GM18870 (cell line): ENCODE results near the gene PAPOLA.
"Not testable (repeated sequence)": the region's sequence is repeated elsewhere in the genome, so short reads cannot be mapped to it uniquely, and the experiment has no call there.

Source experiments
- ATAC-seq: cut with Tn5 transposase; IDR thresholded peaks from one replicate; pipeline ENCODE4 v1.9.1; 2021; ENCODE audit warnings: moderate library complexity; ENCODE audit not compliant: unreplicated experiment

Gene PAPOLA

DNA sequence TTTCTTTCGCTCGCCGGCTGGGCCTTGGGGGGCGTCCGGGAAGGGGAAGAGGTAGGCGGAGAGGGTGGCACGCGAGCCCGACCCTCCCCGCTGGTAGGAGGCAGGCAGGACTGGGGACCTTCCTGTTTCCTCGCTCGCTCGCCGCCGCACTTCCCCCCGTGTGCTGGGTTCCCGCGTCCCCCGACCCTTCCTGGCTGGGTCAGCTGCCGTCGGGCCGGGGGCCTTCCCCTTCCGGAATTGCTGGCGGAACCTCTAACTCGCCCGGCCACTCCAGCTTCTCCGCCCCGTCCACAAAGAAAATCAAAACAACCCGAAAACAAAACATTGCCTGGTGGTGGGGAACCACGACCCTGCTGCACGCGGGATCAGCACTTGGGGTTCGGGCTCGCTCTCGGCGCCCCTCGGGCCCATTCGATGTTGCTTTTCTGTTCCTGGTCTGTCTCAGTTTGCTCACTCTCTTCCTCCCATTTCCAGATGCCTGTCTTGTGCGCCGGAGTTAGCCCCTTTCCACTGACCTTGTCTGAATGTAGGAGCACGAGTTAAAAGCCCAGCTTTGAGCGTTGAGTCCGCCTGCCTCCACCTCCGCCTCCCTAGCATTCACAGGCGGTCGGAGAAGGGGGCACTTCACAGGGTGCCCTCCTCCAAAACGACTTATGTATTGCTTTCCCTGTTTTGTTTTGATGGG lies 581 bp downstream of the PAPOLA start:
- ATAC-seq = peak; percentile 6

DNA sequence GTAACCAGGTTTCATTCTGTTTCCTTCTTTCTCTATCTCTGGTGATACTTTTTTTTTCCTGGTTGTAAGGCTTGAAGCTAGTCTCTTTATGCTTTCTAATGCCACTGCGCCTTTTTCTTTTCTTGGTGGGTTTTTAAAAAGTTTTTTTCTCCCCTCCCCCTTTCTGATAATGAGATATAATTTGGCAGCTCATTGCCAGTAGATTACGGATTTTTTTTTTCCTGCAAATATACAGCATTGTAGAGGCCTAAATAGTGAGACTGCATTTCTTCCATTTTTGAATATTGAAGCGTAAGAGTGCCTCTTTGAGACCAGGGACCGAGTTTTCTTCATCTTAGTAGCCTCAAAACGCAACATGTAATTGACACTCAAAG lies 1.1 kb downstream of the PAPOLA start:
- no peak for ATAC-seq

DNA sequence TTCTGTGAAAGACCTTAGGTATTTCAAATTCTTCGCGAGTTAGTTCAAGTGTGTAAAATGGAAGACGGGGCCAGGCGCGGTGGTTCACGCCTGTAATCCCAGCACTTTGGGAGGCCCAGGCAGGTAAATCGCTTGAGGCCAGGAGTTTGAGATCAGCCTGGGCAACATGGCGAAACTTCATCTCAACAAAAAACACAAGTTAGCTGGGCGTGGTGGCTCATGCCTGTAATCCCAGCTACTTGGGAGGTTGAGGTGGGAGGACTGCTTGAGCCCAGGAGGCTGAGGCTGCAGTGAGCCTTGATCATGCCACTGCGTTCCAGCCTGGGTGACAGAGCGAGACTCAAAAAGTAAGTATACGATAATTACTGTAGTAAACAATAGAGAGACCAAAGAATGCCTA lies 2.2 kb downstream of the PAPOLA start:
- not testable (repeated sequence) for ATAC-seq

DNA sequence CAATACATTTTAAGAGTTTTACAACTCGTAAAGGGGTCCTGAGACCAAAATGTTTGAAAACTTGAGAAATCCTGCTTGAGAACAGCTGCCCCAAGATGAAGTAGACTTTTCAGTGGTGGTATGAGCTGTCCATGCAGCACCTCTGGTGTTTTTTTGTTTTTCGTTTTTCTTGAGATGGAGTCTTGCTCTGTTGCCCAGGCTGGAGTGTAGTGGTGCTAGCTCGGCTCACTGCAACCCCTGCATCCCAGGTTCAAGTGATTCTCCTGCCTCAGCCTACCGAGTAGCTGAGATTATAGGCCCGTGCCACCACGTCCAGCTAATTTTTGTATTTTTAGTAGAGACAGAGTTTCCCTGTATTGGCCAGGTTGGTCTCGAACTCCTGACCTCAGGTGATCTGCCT lies 5.5 kb downstream of the PAPOLA start:
- no peak for ATAC-seq

DNA sequence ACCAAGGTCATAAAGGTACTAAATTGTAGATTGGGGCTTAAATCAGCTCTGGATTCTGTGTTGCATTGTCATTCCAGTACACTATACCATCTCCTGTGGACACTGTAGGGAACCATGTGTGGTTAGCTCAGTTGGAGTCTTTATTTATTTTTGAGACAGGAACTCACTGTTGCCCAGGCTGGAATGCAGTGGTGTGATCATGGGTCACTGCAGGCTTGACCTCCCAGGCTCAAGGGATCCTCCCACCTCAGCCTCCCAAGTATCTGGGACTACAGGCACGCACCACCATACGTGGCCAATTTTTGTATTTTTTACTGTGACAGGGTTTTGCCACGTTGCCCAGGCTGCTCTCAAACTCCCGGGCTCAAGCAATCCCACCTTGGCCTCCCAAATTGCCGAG lies 6.7 kb downstream of the PAPOLA start:
- ATAC-seq = no peak

DNA sequence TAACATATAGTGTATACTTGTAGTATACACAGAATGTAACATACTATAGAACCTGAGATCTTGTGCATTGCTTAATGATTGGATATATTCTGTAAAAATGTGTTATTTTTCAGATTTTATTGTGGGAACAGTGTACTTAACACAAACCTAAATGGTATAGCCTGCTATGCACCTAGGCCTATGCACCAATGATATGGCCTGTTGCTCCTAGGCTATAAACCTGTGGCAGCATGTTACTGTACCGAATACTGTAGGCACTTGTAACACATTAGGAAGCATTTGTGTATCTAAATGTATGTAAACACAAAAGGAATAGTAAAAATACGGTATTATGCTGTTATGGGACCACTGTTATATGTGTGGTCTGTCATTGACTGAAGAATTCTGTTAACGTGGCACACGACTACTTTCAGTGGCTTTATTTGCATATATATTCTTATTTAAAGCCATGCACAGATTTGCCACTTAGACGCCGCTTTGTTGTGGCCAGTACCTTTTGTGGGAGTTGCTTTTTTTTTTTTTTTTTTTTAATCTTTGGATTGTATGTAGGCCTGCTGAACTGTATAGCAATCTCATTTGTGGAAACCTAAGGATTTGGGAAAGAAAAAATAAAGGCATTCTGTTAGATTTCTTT lies 7.4 kb downstream of the PAPOLA start:
- ATAC-seq = no peak

DNA sequence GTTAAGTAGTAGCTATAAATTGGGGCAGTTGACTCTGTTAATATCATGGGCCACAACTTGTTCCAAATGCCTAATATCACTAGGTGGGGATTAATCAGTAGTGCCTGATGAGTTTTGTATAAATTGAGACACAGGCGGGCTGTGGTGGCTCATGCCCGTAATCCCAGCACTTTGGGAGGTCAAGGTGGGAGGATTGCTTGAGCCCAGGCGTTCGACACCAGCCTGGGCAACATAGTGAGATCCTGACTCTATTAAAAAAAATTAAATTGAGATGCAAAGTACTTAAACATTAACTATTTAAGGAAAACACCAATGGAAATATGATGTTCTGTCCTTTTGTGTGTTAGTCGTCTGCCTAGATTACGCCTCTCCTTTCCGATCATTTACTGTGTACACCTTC lies 9.0 kb downstream of the PAPOLA start:
- ATAC-seq = no peak

DNA sequence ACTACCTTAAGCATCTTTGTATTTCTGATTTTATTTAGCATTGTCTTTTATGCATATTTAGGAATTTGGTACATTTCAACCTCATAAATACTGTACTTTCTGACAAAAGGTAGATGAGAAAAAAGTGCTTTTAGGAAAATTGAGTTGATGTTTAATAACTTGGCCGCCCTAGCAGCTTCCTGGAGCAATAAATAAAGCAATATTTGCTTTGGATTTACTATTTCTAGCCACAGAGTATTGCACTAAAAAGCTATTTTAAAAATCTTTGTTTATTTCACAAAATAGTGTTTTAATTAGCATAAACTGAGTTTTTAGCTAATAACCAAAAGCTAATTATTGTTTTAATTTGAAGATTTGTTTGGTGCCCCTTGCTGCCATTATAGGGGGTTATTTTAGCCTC lies 9.5 kb downstream of the PAPOLA start:
- ATAC-seq = no peak

DNA sequence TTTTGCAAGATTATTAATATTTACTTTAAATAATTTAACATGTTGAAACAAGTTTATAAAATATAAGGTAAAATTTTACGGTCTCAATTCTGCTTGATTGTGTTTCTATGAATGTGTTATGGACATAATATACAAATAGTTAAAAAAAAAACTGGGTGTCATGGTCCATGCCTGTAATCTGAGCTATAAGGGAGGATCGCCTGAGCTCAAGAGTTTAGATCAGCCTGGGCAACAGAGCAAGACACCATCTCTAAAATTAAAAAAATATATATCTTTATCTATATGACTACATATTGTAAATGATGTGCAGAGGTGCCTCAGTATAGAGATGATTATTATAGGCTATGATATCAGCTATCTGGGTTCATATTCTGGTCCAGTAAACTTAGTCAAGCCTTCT lies 9.9 kb downstream of the PAPOLA start:
- ATAC-seq = no peak

DNA sequence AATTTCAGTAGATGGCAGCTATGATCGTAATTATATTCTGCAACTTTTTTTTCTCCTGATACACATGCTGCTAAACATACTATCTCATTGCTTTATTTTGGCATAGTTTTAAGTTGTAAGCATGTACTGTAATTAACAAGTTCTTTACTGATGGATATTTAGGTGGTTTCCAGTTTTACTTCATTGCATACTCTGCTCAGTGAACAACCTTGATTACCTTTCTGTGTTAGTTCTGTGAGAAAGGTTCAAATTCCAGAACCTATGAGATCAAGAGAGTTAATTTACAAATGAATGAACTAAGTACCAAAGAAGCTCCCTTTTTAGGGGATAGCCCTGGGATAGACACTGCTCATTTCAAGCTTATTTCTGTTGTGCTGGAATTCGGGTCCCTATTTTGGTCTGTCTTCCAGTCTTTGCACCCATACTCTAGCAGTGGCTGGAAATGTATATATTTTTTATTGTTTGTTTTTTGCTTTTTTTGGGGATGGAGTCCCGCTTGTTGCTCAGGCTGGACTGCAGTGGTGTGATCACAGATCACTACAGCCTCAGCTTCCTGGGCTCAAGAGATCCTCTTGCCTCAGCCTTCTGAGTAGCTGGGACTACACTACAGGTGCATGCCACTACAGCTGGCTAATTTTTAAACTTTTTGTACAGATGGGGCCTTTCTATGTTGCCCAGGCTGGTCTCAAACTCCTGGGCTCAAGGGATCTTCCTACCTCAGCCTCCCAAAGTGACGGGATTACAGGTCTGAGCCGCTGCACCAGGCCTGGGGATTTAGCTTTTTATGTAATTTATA lies 10.6 kb downstream of the PAPOLA start:
- ATAC-seq = no peak

DNA sequence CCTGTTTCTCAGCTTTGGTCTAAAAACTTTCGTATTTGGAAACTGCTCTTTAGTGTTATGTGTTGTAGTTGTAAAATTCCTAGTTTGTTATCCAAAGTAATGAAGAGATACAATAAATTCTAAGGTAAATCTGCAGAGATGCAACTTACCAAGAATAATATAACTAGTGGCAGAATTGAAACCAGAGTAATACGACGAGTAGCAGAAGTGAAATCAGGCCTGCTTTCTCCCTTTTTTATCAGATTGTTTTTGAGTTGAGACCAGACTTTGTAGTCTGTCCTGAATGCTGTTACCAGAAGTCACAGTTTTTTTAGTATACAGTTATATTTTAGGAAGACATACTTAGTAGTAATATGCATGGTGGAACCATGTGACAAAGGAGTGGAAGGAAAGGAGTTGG lies 12.5 kb downstream of the PAPOLA start:
- peak; percentile 52 for ATAC-seq

DNA sequence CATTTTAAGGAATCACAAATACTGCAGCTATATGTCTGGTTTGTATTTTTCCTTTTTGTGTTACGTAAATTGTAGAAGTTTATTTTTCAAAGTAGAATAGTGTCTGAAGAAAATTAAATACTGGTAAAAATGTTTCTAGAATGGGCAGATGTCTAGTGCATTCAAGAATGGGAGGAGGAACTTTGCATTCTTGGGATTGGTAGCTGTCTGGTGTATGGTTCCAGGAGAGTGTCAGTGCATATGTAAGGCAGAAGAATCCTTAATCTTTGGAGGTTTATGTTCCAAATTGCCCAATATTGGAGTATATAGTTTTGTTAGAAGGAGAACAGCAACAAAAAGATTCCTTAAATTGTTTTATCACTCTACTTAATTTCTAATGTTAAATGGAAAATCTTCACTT lies 13.5 kb downstream of the PAPOLA start:
- no peak for ATAC-seq

DNA sequence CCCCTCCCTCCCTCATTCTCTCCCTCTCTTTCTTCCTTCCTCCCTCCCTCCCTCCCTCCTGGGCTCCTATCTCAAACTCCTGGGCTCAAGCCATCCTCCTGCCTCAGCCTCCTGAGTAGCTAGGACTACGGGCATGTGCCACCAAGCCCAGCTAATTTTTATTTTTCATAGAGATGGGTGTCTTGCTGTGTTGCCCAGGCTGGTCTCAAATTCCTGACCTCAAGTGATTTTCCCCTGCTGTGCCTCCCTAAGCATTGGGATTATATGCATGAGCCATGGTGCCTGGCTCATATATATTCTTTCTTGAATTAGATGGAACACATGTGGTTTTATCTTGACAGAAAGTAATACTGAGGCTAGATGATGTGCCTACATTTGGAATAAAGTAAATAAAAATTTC lies 14.2 kb downstream of the PAPOLA start:
- no peak for ATAC-seq

DNA sequence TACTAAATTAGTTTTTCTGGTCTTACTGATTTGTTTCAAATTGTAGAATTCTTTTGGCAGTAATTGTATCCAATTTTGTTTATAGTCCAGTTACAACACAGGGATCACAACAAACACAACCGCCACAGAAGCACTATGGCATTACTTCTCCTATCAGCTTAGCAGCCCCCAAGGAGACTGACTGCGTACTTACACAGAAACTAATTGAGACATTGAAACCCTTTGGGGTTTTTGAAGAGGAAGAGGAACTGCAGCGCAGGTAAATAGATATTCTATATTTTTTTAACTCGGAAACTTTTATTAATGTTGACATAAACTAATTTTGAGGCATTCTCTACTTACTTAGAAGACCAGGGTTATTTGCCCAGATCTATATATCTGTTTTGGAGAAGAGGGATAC lies 17.8 kb downstream of the PAPOLA start:
- no peak for ATAC-seq

DNA sequence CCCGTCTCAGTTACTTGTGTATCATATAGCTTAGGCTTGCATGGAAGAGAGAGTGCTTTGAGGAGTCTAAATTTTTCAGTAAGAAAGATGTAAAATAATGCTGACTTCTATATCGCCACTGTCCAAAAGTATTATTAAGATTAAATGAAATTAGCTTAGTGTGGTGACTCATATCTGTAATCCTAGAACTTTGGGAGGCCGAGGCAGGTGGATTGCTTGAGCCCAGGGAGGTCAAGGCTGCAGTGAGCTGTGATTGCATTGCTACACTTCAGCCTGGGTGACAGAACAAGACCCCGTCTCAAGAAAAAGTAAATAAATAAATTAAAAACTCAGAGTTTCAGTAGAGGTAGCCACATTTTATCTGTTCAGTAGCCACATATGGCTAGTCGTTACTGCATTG lies 23.3 kb downstream of the PAPOLA start:
- no peak for ATAC-seq

DNA sequence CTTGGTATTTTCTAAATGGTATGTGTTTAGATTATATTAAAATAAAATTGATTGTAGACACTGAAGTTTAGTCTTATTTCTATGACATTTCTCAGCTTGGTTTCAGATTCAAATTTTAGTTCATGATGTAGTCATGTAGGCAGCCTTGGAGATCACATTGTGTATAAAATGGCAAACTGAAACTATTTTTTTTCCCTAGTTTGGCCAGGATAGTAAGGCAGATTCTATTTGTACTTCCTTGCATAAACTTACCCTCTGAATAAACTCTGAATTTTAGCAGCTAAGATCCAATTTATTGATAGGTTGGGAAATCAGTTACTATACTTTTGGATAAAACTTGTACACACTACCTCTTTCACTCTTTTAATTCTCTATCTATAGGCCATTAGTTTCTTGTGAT lies 30.4 kb downstream of the PAPOLA start:
- no peak for ATAC-seq

DNA sequence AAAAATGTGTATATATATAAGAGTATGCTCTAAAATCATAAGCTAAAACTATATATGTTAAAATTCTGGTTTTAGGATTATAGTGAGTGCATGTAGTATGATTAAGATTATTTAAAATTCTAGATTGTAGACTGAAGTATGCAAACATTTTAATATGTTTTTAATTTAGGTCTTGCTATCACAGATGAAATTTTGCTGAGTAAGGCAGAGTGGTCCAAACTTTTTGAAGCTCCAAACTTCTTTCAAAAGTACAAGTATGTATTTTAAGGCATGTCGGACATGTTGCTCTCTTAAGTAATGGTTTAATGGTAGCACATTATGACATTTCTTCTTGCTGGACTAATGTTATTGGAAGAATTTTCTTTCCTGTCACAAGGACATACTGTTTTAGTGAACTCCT lies 34.6 kb downstream of the PAPOLA start:
- no peak for ATAC-seq

DNA sequence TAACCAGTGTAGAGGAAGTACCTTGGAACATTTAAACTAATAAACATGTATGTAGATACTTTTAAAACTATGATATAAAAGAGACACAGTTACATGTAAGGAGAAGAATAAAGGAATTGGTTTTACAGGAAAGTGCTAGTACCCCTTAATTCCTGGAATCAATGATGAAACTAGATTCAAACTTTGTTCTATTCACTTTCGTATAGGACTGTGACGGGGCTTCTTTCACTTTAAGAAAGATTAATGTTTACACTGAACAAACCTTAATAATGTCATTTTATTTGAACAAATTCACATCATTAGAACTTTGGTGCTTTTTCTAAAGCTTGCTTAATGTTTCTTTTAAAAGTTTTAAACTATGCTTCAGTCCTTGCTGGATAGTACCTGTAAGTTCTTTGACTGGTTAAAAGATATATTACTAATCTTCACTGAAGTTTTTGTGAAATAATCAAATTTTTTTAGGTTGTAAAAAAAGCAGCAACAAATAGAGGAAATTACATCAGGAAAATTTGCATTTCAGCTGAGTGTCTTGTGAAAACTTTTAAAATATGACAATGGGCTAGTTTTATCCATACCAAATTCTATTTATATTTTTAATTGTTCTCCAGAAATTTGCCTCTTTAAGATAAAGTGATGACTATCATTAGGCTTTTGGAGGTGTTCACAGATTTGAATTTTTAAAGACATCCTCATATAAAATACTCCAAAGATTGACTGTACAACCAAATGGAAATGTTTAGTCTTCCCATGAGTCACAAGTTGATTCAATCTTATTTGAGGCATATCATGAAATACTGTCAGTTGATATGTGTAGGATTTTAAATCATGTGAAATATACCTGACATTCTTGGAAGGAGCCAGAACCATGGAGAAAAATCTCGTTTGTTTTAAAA lies 36.2 kb downstream of the PAPOLA start:
- no peak for ATAC-seq

DNA sequence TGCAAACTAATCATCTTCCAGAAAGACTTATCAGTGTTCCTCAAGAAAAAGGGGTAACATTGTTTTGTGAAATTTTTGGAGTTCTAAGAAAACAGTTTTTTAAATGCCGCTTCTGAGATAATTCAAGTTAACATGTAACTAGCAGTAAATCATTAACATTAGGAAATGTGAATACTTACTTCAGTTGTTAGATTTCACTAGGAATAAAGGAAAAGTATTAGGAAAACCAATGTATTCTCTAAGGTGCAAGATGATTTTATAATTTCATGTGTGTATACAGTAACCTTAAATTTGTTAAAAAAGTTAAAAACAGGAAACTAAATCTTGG lies 36.8 kb downstream of the PAPOLA start:
- no peak for ATAC-seq

DNA sequence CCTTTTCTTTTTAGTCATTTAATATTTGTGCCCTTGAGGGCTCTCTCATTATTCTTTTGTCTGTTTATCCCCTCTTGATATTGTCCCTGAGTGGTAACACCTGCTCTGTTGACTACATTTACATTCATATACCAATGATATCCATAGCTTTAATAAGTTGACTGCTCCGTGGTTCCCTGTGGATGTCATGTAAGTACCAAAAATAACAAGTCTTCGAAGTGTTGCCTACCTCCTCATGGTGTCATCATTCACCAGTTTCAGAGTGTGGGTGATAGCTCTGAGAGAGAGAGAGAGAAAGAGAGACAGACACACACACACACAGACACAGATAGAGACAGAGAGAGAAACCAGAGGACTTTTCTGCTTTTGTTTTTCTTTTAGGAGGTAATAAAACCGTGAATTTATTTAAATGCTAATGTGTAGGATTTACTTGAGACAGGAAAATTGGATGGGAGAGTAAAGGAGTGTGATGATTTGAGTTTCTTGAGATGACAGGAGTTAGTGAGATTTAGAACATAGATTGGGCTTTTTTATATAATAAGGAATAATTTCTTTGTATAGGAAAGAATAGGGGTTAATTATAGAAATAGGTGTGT lies 52.2 kb downstream of the PAPOLA start:
- no peak for ATAC-seq

DNA sequence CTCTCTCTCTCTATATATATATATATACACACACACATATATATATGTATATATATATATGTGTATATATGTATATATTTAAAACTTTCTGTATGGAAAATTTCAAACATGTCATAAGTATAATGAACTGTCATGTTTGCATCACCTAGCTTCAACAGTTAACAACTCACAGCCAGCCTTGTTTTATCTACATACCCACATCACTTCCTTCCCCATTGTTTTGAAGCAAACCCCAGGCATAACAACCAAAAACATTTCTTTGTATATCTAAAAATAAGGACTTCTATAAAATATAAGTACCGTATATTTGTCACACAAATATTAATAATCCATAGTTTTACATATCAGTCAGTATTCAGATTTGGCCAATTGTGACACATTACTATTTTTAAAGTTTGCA lies 57.4 kb downstream of the PAPOLA start:
- no peak for ATAC-seq
